Measurements from ENCODE around the gene CYP2A6.
A peak's percentile ranks its signal among the peaks of the same experiment; 100 is the strongest.
"Not testable (repeated sequence)": the region's sequence is repeated elsewhere in the genome, so short reads cannot be mapped to it uniquely, and the experiment has no call there.

CYP2A6 gene

DNA sequence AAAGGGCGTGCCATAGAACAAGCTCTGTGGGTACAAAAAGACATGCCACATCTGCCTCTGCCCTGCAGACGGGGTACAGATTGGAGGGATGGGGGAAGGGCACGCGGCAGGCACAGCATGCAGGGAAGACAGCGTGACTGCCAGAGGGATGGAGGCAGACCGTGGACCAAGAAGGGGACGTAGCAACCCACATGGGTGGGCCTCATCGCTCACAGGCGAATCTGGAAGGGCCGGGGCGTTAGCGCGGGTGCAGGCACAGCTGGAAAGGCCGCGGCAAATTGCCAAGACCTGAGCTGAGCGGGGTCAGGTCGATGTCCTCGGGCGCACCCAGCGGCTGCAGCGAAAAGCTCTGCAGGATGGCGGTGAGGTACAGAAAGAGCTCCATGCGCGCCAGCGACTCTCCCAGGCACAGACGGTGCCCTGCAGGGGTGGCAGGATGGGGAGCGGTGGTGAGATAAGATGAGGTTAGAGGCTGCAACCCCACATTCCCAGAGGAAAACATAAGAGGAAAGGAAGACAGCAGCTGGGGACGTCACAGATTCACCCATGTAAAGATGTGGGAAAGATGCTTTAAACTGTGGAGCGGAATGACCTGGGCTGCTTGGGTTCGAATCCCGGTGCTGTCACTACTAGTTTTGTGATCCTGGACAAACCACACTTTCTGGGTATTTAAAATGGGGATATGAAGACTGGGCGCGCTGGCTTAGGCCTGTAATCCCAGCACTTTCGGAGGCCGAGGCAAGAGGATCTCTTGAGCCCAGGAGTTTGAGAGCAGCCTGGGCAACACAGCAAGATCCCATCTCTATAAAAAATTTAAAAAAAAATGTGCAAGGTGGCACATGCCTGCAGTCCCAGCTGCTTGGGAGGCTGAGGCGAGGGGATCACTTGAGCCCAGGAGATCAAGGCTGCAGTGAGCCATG lies 31.5 kb downstream of the CYP2A6 start:
- DNase-seq (ENCODE audit: low spot score) = peak; percentile 82

DNA sequence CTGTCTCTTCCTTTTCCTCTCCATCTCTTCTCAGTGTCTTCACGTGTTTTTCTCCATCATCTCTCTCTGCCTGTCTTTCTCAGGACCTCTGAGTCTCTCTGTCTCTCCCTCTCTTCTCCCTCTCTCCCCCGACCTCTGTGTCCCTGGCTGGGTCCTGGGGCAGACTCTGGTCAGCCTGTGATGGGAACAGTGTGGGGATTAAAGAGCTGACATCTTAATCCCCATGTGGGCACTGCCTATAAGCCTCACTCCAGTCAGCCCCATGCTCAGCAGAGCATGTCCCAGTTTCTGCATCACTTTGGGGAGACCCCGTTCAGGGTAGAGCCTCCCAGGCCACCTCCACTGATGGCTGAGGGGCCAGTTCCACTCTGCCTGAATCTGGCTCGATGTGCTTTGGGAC lies 35.0 kb downstream of the CYP2A6 start:
- no peak for DNase-seq (ENCODE audit: low spot score)

DNA sequence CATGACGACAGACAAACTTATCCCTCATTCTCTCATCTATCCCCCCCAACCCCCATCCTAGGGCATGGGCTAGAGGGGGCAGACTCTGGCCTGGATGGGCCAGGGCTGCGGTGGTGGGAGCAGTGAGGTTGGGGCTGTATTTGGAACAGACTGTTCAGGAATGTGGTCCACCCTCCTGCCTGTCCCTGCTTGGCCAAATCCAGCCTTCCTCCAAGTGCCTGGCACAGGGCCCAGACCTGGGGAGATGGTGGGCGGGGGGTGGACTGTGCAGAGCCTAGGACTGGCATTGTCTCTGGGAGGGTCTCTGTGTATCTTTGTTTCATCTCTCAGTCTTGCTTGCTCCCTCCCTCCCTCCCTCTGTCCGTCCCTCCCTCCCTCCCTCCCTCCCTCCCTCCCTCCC lies 37.1 kb downstream of the CYP2A6 start:
- no peak for DNase-seq (ENCODE audit: low spot score)

DNA sequence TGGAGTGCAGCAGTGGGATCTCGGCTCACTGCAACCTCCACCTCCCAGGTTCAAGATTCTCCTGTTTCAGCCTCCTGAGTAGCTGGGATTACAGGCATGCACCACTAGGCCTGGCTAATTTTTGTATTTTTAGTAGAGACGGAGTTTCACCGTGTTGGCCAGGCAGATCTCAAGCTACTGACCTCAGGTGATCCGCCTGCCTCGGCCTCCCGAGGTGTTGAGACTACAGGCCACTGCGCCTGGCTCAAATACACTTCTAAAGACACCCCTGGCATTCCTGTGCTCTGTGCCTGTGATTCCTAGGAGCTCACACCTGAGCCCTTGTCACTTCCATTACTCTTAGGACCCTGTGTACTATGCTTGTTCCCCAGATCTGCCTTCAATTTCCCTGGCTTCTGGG lies 37.7 kb downstream of the CYP2A6 start:
- not testable (repeated sequence) for DNase-seq (ENCODE audit: low spot score)

DNA sequence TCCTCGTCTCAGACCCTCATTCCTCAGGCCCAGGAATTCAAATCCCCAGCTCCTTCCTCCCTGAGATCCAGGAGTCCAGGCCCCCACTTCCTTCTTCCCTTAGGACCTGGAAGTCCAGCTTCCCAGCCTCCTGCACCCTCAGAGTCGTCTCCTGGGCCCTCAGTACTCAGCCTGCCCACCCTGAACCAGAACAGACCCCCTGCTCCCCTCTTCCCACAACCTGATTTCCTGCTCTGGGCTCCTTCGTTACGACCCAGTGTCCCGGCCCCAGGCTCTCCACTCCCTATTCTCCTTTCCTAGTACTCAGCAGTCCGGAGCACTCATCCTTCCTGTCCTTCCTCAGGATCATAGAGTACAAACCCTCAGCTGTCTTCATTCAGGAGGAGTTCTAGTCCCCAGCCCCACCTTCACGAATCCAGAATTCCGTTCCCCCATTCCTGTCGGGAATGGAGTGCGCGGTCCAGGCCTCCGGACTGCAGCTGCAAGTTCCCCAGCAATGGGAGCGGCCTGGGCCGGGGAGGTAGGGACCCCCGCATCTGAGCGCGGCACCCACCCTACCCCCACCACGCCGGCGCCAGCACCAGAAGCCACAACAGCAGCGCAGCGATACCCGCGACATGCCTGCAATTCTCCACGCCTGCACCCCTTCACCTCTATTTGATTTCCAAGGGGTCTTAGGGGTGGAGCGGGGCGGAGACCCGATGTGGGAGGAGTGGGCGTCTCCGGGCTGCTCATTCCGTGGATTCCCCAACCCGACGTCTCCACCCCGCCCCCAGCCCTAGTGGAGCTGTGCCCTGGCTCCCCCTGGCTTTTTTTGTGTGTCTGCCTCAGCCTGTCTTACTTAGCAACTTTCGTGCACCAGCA lies 38.5 kb downstream of the CYP2A6 start:
- DNase-seq (ENCODE audit: low spot score) = no peak

DNA sequence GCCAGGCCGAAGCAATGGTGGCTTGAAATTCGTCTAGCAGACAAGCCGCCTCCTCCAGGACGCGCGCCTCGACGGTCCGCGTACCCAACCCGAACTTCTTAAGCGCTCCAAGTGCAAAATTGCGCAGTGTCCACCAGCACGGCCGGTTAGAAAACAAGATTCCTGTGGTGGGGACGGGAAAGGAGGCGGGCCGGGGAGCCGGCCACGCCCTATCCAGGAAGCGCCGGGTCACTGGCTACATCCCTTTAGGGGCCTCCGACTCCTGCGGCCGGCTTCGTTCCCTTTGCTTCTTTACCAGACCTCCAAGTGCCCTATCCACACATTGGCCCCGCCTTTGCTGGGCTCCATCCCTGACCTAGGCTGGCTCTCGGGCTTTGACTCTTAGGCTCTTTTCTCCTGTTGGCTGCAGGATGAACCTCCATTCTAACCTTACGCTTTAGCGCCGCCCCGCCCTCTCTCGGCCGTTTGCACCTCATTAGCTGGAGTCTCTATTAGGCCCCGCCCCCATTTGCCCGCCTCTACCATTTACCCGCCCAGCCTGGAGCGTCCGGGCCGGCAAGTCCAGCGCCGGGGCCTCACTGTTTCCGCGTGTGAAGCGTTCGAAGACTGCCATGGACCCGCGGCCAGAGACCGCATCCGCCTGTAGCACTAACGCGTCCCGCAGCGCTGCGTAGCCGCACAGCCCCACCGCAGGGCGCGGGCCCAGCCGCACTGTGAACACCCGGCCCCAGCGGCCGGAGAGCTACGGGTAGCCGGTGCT lies 39.4 kb downstream of the CYP2A6 start:
- DNase-seq (ENCODE audit: low spot score) = peak; percentile 45

DNA sequence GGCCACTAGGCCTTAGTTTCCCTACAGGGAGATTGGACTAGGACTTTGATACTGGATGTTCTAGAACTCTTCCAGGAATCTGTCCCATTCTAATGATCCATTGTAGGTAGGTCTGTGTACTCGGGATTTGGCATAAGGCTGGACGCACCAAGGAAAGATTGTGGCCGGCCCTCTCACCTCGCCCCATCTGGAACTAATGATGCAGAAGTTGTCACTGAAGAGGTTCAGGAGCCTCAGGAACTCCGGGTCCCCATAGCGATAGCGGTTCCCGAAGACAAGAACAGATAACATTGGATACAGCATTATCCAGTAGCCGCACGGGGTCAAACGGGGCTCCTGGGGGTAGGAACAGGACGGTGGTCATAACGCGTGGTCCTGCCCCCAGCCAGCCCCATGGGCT lies 40.1 kb downstream of the CYP2A6 start:
- DNase-seq (ENCODE audit: low spot score) = no peak

DNA sequence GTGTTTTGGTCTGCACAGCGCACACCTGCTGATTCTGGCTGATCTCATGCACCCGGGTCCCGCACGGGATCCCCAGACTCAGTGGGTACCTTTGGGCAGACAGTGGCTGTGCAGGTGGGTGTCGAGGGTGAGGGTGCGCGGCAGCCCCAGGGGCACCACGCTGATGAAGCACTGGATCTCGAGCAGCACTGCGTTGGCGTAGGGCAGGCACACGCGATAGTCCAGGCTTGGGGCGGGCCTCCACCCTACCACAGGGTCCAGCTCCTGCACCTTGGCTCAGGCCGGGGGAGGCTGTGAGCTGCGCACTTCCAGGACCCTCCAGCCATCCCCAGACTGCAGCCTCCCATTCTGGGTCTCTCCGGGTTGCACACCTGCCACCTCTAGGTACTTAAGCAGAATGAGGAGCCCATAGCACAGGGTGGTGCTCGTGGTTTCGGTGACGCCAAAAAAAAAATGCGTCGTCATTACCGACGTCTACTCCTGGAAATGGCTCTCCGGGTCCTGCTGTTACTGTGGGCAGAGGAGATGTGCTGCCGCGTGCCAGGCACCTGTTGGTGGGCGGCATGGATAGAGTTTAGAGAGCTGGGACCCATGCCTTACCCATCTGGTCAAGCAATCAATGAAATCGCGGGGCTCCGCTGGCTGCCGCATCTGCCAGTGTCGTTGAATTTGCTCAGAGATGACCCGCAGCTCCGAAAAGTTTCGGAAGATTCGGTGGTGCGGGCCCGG lies 40.7 kb downstream of the CYP2A6 start:
- DNase-seq (ENCODE audit: low spot score) = no peak

DNA sequence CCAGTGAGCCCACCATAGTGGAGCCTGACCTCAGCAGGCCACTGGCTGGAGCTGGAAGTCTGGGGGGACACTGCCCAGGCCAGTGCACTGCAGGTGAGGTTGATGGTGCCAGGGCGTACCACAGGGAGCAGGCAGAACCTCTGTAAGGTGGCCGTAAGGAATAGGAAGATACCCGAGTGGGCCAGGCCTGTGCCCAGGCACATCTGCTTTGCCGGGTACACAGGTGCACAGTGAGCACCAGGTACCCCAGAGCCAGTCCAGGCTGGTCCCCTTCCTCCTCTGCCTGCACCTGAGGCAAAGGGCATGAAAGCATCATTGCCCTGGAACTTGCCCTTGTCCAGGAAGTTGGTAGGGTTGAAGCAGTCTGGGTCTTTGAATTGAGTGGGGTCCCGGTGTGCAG lies 41.8 kb downstream of the CYP2A6 start:
- DNase-seq (ENCODE audit: low spot score) = no peak

DNA sequence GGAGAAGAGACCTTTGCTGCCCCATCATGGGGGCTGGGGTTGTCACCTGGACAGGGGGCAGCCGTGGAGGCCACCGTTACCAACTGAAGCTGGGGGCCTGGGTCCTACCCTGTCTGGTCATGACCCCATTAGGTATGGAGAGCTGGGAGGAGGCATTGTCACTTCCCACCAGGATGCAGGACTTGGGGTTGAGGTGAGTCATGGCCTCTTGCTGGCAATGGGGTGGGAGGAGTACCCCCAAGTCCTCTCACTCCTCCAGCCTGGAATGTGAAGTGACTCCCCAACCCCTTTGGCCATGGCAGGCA lies 42.3 kb downstream of the CYP2A6 start:
- no peak for DNase-seq (ENCODE audit: low spot score)

DNA sequence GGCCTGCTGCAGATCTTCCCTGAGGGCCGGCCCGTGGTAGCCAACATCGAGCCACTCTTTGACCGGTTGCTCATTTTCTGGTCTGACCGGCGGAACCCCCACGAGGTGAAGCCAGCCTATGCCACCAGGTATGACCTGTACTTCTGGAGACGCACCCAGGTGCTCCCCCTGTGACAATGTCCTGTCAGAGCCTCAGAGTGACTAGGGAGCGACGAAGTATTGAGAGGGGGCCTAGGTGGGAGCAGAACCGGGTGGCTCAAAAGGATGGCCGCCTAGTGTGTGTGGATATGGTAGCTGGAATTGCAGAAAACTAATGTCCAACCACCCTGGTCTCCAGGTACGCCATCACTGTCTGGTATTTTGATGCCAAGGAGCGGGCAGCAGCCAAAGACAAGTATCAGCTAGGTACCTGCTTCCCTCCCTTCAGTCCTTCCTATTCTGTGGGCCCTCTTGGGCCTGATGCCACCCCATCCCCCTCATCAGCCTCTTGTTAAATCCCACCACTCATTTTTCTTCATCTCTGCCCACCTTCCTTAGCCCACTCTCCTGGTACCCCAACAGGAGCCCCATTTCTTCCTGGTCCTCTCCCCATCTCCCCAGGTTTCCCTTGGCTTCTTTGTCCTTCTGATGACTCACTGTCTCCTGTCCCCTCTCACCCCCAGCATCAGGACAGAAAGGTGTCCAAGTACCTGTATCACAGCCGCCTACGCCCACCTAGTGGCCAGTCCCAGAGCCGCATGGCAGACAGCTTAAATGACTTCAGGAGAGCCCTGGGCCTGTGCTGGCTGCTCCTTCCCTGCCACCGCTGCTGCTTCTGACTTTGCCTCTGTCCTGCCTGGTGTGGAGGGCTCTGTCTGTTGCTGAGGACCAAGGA lies 42.9 kb downstream of the CYP2A6 start:
- no peak for DNase-seq (ENCODE audit: low spot score)

DNA sequence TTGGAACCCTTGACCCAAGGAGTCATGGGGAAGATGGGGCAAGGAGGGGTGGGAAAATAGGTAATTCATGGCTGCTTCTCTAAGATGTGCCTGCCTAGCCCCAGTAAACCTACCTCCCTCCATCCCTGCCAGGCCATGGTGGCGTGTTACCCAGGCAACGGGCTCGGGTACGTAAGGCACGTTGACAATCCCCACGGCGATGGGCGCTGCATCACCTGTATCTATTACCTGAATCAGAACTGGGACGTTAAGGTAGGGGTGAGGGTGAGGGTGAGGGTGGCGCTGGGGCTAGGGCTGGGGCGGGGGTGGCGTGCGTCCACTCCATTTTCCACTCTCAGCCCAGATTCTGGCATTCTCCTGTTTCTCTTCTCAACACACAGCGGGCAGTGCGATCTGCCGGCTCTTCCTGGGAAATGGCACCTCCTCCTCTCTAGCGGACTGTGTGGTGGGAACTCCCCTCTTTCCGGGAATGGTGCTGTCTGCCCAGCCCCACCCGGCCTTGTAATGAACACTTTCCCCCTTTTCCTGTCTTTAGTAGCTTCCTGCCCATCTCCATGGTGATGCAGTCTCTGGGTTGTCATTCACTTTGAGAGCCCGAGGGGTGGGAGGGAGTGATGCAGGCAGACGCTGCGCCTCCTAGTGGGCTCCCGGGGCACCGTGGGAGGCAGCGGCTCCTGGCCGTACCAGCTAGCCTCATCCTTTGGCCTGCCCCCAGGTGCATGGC lies 43.7 kb downstream of the CYP2A6 start:
- peak; percentile 90 for DNase-seq (ENCODE audit: low spot score)

DNA sequence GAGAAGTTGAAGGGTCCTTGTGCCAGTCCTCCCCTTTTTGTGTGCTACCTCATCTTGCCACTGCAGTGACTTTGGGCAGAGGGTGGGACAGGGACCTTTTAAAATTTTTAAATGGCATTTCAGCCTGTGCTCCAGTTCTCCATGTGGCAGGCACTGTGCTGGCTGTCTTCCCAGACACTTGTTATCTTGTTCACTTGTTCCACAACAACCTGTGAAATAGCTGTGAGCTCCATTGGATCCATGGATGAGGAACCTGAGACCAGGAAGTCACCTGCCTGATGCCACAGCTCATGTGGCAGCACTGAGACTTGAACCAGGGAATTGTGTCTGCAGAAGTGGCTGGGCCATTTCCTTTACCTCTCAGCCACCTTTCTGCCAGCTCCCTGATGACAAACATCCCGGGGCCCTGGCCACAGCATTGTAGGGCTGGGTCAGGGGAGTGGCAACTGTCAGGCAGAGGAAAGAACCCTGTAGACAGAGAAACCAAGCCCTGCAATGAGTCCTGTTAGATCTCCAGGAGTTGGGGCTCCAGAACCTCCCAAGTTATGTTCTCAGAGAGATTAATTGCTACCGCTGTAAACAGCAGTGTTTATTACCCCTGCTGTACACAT lies 44.9 kb downstream of the CYP2A6 start:
- DNase-seq (ENCODE audit: low spot score) = peak; percentile 69

DNA sequence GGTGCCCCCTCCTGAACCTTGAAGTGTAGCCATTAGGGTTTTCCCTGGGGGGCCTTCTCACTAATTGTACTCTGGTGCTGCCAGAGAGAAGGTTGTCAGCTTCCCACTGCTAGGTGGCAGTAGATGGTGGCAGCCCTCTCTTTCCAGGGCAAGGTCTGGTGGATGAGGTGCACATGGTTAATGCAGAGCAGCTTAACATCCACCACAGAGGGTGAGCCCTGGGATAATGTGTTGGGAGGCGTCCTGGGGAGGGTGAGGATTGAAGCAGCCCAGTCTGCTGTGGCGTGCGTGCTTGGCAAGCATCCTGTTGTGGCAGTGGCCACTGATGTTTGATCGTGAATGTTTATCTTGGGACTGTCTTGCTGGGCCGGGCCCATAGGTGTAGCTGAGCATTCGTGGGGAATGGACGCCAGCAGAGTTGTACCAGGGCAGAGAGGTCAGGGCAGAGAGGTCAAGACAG lies 45.4 kb downstream of the CYP2A6 start:
- no peak for DNase-seq (ENCODE audit: low spot score)

DNA sequence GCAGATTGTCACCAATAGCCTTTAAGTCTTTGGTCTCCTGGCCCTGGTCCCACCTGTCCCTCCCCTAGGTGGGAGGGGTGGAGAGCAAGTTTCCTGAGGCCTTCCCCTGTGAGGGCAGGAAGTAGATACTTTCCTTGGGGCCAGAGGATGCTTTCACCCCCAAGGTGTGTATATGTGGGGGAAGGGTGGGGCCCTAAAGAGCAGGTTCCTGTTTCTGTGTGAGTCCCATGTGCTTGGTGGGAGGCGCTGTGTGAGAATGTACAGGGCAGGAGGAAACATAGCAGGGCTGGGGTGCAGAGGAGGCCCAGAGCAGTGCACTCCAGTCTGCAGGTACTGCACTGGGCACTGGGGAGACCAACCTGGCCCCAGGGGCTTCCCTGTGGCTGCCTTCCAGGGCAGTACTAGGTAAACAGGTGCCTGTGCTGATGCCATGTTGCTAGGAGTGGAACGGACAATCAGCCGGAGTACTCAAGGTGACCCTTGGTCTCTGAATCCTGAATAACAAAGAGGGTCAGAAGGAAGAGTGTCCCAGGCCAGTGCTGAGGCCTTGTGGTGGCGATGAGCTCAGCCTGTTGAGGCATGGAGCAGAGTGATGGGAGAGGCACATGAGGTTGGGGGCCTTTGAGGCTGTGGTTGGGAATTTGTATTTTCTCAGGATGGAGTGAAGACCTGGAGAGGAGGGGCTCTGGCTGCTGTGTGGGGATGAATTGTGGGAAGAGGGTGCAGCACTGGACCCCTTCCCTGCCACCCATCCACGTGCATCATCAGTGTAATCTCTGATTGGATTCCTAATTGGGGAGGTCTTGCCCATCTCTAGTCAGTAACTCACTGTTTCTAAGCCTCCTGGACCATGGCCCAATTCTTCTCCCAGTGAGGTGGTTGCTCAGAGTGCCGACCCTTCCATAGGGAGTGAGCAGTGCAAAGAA lies 46.1 kb downstream of the CYP2A6 start:
- peak; percentile 82 for DNase-seq (ENCODE audit: low spot score)

DNA sequence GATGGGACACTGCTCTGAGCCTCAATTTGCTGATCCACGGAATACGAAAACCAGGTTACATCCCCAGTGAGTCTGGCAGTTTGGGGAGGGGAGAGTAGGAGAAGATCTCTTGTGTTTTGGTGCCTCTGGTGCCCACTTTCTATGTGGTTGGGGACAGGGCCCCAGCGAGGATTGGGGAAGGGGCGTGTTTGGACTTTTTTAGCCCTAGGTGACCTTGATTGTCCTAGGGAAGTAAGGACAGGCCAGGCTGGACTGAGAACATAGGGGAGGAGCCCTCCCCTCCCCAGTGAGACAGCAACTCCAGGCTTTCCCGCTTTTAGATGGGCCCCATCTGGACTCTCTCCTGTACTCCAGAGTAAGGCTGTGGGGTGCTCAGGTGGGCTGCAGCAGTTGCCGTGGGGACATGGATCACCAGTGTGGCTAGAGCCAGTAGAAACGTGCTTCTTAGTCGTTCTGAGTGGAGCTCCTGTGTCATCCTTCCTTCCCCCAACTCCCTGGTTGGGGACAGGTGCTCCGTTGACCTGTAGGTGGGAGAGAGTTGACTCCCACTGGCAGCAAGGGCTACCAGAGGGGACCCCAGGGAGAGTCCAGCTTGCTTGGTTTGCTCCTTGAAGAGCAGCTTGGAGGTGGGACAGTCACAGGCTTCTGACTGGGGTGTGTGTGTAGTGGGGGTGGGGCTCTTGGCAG lies 46.9 kb downstream of the CYP2A6 start:
- no peak for DNase-seq (ENCODE audit: low spot score)

DNA sequence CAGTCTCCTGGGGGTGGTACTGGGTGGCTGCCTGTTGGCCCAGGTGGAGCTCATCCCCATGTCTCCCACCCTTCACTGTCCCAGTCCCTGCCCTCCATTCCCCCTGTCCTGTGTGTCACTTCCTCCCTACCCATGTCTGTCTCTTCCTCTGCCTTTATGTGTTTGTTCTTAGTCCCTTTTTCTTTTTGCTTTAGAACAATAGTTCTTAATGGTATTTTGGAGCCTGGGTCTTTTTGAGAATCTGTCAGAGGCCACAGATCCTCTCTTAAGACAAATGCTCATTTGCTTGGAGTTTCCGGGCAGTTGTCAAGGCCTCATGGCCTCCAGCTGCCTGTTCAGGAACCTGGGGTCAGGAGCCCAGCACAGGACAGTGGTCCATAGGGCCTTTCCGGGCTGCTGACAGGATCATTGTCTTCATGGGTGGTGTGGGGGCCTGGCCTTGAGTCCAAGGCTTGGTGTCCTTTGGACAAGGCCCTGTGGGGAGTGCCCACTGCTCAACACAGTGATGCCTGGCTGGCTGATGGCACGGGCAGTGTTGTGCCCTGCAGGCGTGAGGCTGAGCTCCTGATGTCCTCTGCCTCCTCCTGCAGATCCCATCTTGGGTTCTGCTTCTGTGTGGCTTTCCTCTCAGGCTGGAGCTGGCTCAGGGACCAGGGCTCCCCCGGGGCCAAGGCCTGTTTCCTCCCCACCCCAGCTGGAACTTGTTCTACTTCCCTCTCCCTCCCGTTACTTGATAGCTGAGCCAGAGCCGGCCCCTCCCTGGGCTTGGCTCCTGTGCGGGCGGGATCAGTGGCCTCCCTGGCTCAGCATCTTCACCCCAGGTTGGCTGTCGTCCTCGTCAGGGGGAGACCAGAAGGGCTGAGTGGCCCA lies 47.7 kb downstream of the CYP2A6 start:
- no peak for DNase-seq (ENCODE audit: low spot score)

Data from CD4-positive, alpha-beta T cell treated with Interleukin-2 at 100 ng/mL for 4 hours (primary cell).